GM18858 (cell line): Measurements from ENCODE around the gene PNLIPRP2.

Experiments used
- ATAC-seq: cut with Tn5 transposase; IDR thresholded peaks from one replicate; pipeline ENCODE4 v1.9.1; 2021; ENCODE audit not compliant: unreplicated experiment

Gene PNLIPRP2

GRCh38 chr10:116620423-116621400 lies at the start of gene PNLIPRP2:
PNLIPRP2 (plus strand) TSS chr10:116620953.
- ATAC-seq: no peak

DNA sequence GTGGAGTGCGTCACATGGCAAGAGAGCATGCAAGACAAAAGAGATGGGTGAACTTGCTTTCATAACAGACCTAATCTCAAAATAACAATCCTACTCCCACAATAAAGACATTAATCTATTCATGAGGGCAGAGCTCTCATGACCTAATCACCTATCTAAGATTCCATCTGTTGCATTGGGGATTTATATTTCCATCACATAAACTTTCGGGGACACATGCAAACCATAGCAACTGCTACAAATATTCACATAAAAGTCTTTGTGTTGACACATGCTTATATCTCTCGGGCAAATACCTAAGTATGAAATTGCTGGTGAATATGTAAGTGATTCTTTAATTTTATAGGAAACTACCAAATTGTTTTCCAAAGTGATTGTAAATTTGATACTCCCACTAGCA lies 46.0 kb upstream of the PNLIPRP2 start:
- no peak for ATAC-seq

DNA sequence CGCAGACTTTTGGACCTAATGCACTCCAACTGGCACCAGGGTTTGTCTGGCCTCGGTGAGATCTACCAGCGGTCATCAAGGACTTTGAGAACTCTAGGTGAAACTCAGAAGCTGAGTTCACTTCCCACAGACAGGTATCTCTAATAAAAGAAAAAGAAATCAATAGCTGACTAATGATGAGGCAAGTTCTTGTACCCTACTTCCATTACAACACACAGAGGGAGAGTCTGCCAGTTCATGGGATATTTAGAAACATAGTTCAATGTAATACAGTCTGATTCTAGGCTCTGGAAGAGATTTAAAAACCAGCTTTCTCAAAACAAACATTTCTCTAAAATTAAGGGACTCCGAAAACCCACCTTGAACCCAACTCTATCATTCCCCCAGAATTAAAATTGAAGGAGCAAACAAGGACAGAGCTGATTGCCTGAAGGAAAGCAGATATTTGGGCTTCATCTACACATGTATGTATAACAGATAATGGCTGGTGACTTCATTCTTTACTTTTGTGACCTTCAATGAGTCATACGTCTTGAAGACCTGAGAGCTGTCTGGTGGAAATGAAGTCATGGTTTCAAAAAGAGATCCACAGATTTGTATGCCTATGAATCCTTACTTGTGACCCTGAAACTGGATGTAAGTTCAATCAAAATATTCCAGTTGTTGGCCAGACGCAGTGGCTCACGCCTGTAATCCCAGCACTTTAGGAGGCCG lies 32.7 kb upstream of the PNLIPRP2 start:
- ATAC-seq: no peak

GRCh38 chr10:116588995-116589394 lies 31.8 kb upstream of the PNLIPRP2 start:
- ATAC-seq: no peak

GRCh38 chr10:116589926-116590325 lies 30.8 kb upstream of the PNLIPRP2 start:
- ATAC-seq: no peak

GRCh38 chr10:116590590-116591444 lies 29.9 kb upstream of the PNLIPRP2 start, which contains the start of gene PNLIPRP1:
PNLIPRP1 (plus strand) TSS chr10:116590959; CDS start chr10:116591130, 171 bp downstream.
- ATAC-seq: no peak

DNA sequence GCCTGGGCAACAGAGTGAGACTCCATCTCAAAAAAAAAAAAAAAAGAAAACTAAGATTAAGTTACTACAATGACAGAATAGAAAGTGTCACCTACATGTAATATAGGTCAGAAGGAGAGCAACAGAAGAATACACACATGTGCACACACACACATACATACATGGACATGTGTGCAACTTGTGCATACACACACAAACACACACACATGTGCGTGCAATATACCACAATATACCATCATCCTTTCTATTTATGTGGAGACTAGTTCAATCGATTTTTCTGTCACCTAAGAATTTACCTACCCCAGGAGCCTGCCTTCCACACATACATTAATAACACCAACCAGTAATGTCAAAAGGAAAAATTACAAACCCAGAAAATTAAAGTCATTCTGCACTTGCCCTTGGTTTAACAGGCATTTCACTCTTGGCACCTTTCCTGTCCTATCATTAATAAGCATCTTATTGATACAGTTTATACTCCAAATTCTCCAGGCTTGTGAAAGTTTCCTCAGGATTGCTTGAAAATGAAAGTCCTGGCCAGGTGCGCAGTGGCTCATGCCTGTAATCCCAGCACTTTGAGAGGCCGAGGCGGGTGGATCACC lies 27.5 kb upstream of the PNLIPRP2 start:
- ATAC-seq: no peak

- no peak for ATAC-seq
Measured at GRCh38 chr10:116594525-116595035, 26.2 kb upstream of the PNLIPRP2 start.

GRCh38 chr10:116596062-116596461 lies 24.7 kb upstream of the PNLIPRP2 start:
- ATAC-seq: no peak

DNA sequence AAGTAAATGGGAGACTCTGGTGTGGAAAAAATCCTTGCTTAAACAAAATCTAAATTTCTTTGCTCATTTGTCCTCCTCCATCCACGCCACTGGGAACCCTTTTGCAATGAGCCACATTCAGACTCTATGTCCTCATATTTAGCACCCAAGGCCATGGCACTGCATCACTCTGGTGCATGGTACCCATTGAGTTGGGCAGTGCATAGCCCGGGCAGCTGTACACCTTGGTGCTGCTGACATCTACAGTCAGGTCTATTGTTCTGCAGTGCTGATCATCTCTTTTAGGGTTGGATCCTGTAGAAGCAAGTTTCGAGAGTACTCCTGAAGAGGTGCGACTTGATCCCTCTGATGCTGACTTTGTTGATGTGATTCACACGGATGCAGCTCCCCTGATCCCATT lies 23.2 kb upstream of the PNLIPRP2 start:
- no peak for ATAC-seq

- no peak for ATAC-seq
Measured at GRCh38 chr10:116598329-116598728, 22.4 kb upstream of the PNLIPRP2 start.

GRCh38 chr10:116599991-116600390 lies 20.8 kb upstream of the PNLIPRP2 start:
- ATAC-seq: no peak

- no peak for ATAC-seq
Measured at GRCh38 chr10:116602648-116603400, 17.9 kb upstream of the PNLIPRP2 start.

DNA sequence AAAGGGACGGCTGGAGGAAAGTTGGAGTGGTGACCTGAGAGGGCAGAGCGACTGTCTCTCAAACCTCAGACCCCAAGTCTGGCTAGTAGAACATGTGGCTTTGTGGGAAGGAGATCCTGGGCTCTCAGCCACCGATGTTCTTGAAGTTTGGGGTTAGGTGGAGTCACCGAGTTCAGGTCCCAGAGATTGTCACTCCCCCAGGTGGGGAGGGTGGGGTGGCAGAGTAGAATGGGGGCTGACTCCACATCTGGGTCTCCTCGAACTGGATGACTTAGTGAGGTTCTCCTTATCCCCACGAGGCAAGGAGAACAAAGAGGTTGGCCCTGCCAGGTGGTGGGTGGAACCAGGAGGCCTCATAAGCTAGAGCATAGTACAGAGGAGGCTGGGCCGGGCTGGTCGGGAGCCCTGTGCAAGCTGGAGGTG lies 14.7 kb upstream of the PNLIPRP2 start:
- ATAC-seq: no peak

DNA sequence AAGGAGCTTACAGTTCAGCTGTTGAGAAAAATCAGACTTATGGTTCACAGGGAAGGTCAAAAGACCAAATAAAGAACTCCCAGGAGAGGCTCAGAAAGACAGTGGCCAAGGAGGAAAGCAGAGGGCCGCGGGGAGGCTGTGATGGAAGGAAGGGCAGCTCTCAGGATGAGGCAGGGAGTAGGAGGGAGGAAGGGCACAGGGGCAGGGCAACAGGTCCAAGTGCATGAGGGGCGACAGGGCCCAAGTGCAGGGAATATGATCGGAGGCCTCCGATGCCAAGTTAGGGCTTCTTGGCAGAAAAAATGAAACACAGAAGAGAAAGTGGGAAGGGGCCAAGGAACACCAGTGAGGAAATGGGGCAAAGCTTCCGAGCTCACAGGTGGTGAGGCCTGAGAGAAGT lies 13.4 kb upstream of the PNLIPRP2 start:
- no peak for ATAC-seq

GRCh38 chr10:116608686-116609594 lies 11.8 kb upstream of the PNLIPRP2 start:
- ATAC-seq: no peak

DNA sequence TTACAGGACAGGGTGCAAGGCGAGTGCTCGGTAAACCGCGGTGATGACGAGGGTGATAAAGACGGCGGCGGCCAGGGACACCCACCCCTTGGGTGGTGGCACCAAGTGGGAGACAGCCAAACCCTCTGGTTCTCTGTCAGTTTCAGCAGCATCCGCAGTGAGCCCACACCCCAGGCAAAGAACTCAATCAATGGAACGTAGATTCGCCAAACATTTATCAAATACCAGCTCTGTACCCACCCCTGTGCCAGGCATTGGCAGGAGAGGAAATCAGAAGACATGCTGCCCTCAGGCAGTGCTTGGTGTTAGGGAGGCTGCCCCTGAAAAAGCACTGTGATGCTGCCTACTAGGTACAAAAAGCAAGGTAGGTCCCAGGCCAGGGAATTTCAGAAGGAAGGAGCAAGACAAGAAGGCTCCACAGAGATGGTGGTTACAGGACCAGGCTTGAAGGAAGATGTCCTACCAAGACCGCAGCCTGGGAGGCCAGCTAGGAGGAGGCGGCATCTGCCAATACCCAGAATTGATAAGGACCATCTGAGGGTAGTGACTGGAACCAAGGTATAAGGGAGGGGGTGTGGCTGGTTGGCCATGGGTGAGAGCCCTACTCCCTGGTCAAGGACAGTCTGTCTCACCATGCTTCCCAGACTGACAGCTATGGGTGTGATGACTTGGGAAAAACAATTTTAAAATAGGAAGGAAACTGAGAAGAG lies 10.2 kb upstream of the PNLIPRP2 start:
- no peak for ATAC-seq

- ATAC-seq: no peak
Measured at GRCh38 chr10:116611153-116611545, 9.6 kb upstream of the PNLIPRP2 start.
